Naive thymus-derived CD8-positive, alpha-beta T cell (primary cell): ENCODE measurements around the gene VDAC2. TPM values are rescaled to one million over a fixed set of nuclear protein-coding genes. Genes with fewer than 3 reads are reported as not detected.
A peak's percentile ranks its signal among the peaks of the same experiment; 100 is the strongest.

Experiments
- ATAC-seq, 2 donors: fragments of 150-1000 bp; cut with Tn5 transposase in 1 of 2; sonication (Bioruptor Pico), chemical (Tn5 transposase) in 1 of 2; 1 replicate in 1 of 2; 2 replicates in 1 of 2; pipeline ENCODE4 v1.10.0; 2021; ENCODE audit warnings: mild to moderate bottlenecking in 2 of 2, moderate library complexity in 2 of 2
- POLR2A ChIA-PET: fragments of 350-600 bp; sonication (Branson Sonifier 250); formaldehyde crosslinking; loops from one replicate; lab custom pipeline; 2021; ENCODE audit warnings: antibody characterized with exemption; lab: Charles Lee
- DNase-seq, 10 donors: peaks; one replicate each; pipeline versions ENCODE4 v3.0.0 to v3.0.0-alpha.2; 2020 to 2022
- H3K27ac Mint-ChIP-seq, 10 donors: one replicate each; pipeline ENCODE4 v1.8.0; 2020 to 2022; ENCODE audit warnings: mild to moderate bottlenecking in 10 of 10, mixed read lengths in 10 of 10, moderate library complexity in 4 of 10, inconsistent platforms in 1 of 10
- H3K27me3 Mint-ChIP-seq, 5 donors: one replicate each; pipeline ENCODE4 v1.8.0; 2021 to 2022; ENCODE audit warnings: mixed read lengths in 5 of 5
- H3K36me3 Mint-ChIP-seq, 3 donors: one replicate each; pipeline ENCODE4 v1.8.0; 2020 to 2022; ENCODE audit warnings: mixed read lengths in 3 of 3, mild to moderate bottlenecking in 2 of 3, inconsistent platforms in 1 of 3
- H3K4me1 Mint-ChIP-seq, 4 donors: one replicate each; pipeline ENCODE4 v1.8.0; 2021 to 2022; ENCODE audit warnings: mixed read lengths in 4 of 4
- H3K4me3 Mint-ChIP-seq, 10 donors: one replicate each; pipeline ENCODE4 v1.8.0; 2020 to 2022; ENCODE audit warnings: mild to moderate bottlenecking in 10 of 10, mixed read lengths in 10 of 10, moderate library complexity in 6 of 10, inconsistent platforms in 1 of 10
- H3K9me3 Mint-ChIP-seq, 9 donors: one replicate each; pipeline ENCODE4 v1.8.0; 2020 to 2022; ENCODE audit warnings: mixed read lengths in 9 of 9, mild to moderate bottlenecking in 3 of 9, inconsistent platforms in 1 of 9, moderate library complexity in 1 of 9
- polyA plus RNA-seq, 3 donors: library from polyadenylated mRNA; unstranded; fragments of 300-500 nt; fragmentation: Illumina TruSeq; gene quantifications; one replicate each; pipeline ENCODE4 v1.2.3, GENCODE V29; 2021
- total RNA-seq, 8 experiments: library from RNA in 2 of 8; stranded (reverse) in 2 of 8; gene quantifications; one replicate each; pipeline ENCODE4 v1.2.3 and lab custom pipeline; 2021 to 2026

VDAC2 gene
- 10 to 100 TPM; 86.8 to 93.7 TPM for total RNA-seq
- 100 to 1,000 TPM; 145 to 155 (median 151) TPM for polyA plus RNA-seq
- 63.6 to 144 (median 87.7) reads per million in 6 experiments for total RNA-seq (lab: John Stamatoyannopoulos, UW)

GRCh38 chr10:75210282-75211006, at the start of gene VDAC2:
Gene VDAC2 (plus strand): TSS chr10:75210796. CDS start chr10:75211159, 363 bp downstream.
- peaks cover 11 to 35% (median 27%) of the 10 kb centered on the region in 4 donors for H3K4me1 Mint-ChIP-seq
- POLR2A ChIA-PET = interaction anchor here (0.6 to 5.0 kb wide), 17 partner anchors 12 to 1700 kb away, joined by 3 to 132 read pairs (median 7); partner anchors contain the start of genes ADK, AP3M1, COMTD1 and KAT6B
- DNase-seq = peak; percentile 94 to 100 (median 97)
- H3K27ac Mint-ChIP-seq = peak within 1 kb of the TSS; percentile 99 to 100 (median 100)
- peak within 1 kb of the TSS; percentile 95 to 100 (median 100) for H3K4me3 Mint-ChIP-seq
- H3K27me3 Mint-ChIP-seq = no peaks in the 10 kb centered on the region
- H3K9me3 Mint-ChIP-seq = no peaks in the 10 kb centered on the region
- ATAC-seq = peak; percentile 84 to 85
- H3K36me3 Mint-ChIP-seq = peaks cover 0 to 36% (median 7%) of the 10 kb centered on the region in 3 donors

GRCh38 chr10:75165684-75166622, 44.6 kb upstream of the VDAC2 start:
- peak; percentile 67 to 80 for ATAC-seq
- POLR2A ChIA-PET = interaction anchor here (0.5 to 3.1 kb wide), 3 partner anchors 12 to 54 kb away, joined by 3 to 16 read pairs (median 6); partner anchors contain the start of genes SAMD8 and VDAC2
- peaks cover 0 to 25% (median 14%) of the 10 kb centered on the region in 3 donors for H3K36me3 Mint-ChIP-seq
- peak overlapping the region; percentile 70 to 89 (median 79) for H3K27ac Mint-ChIP-seq
- peak in 2 of 10 donors; percentile 37 to 39 for DNase-seq
- H3K9me3 Mint-ChIP-seq = no peaks in the 10 kb centered on the region
- H3K4me3 Mint-ChIP-seq = peak overlapping the region; percentile 37 to 78 (median 72)
- peaks cover 16 to 63% (median 55%) of the 10 kb centered on the region in 4 donors for H3K4me1 Mint-ChIP-seq
- no peaks in the 10 kb centered on the region for H3K27me3 Mint-ChIP-seq

- peak overlapping the region; percentile 37 to 78 (median 72) for H3K4me3 Mint-ChIP-seq
- POLR2A ChIA-PET = interaction anchor here (0.5 to 3.1 kb wide), 3 partner anchors 13 to 55 kb away, joined by 3 to 16 read pairs (median 6); partner anchors contain the start of genes SAMD8 and VDAC2
- DNase-seq (peak in 1 of 10 donors; percentile 25), ATAC-seq (peak; percentile 45 to 64)
- H3K4me1 Mint-ChIP-seq = peaks cover 13 to 58% (median 54%) of the 10 kb centered on the region in 4 donors
- peaks cover 0 to 25% (median 14%) of the 10 kb centered on the region in 3 donors for H3K36me3 Mint-ChIP-seq
- H3K9me3 Mint-ChIP-seq = no peaks in the 10 kb centered on the region
- H3K27me3 Mint-ChIP-seq = no peaks in the 10 kb centered on the region
- peak overlapping the region; percentile 70 to 89 (median 79) for H3K27ac Mint-ChIP-seq
These were observed 44.0 kb upstream of the VDAC2 start for GRCh38 chr10:75166623-75166972.

- H3K27ac Mint-ChIP-seq = peak overlapping the region; percentile 72 to 93 (median 89)
- H3K27me3 Mint-ChIP-seq = no peaks in the 10 kb centered on the region
- no peaks in the 10 kb centered on the region for H3K9me3 Mint-ChIP-seq
- POLR2A ChIA-PET = interaction anchor here (0.6 to 0.7 kb wide), 2 partner anchors 60 to 73 kb away, joined by 3 to 4 read pairs; no protein-coding TSS in a partner anchor
- no peak for ATAC-seq
- no peak for DNase-seq
- H3K4me3 Mint-ChIP-seq = peak overlapping the region in 5 of 10 donors; percentile 0 to 74 (median 48)
- peaks cover 12 to 55% (median 51%) of the 10 kb centered on the region in 4 donors for H3K4me1 Mint-ChIP-seq
- H3K36me3 Mint-ChIP-seq = peaks cover 0 to 27% (median 14%) of the 10 kb centered on the region in 3 donors
These were observed 42.3 kb upstream of the VDAC2 start for GRCh38 chr10:75168275-75168674.

GRCh38 chr10:75170215-75170614, 40.4 kb upstream of the VDAC2 start:
- H3K4me3 Mint-ChIP-seq = no peak overlapping the region
- DNase-seq (no peak), ATAC-seq (no peak)
- POLR2A ChIA-PET = no interaction called here
- H3K27ac Mint-ChIP-seq = peak overlapping the region in 9 of 10 donors; percentile 17 to 86 (median 67)
- H3K4me1 Mint-ChIP-seq = peaks cover 8 to 45% (median 40%) of the 10 kb centered on the region in 4 donors
- no peaks in the 10 kb centered on the region for H3K27me3 Mint-ChIP-seq
- H3K36me3 Mint-ChIP-seq = peaks cover 0 to 32% (median 18%) of the 10 kb centered on the region in 3 donors
- H3K9me3 Mint-ChIP-seq = no peaks in the 10 kb centered on the region

- POLR2A ChIA-PET = interaction anchor here (0.6 kb wide), 1 partner anchor 989 kb away, joined by 3 read pairs; no protein-coding TSS in a partner anchor
- Mint-ChIP-seq H3K4me1 (peaks cover 3 to 26% (median 13%) of the 10 kb centered on the region in 4 donors), H3K27ac (peak overlapping the region in 4 of 10 donors; percentile 26 to 70 (median 45)), H3K27me3 (no peaks in the 10 kb centered on the region), H3K9me3 (no peaks in the 10 kb centered on the region), H3K4me3 (no peak overlapping the region), H3K36me3 (peaks cover 10 to 48% (median 16%) of the 10 kb centered on the region in 3 donors)
- DNase-seq (no peak), ATAC-seq (no peak)
These were observed 35.5 kb upstream of the VDAC2 start for GRCh38 chr10:75175046-75175445.

GRCh38 chr10:75176046-75176445, 34.5 kb upstream of the VDAC2 start:
- Mint-ChIP-seq H3K36me3 (peaks cover 10 to 49% (median 17%) of the 10 kb centered on the region in 3 donors), H3K9me3 (no peaks in the 10 kb centered on the region), H3K4me1 (peaks cover 3 to 23% (median 11%) of the 10 kb centered on the region in 4 donors), H3K27ac (peak overlapping the region in 2 of 10 donors; percentile 3 to 4), H3K4me3 (no peak overlapping the region), H3K27me3 (no peaks in the 10 kb centered on the region)
- POLR2A ChIA-PET = no interaction called here
- DNase-seq (no peak), ATAC-seq (no peak)

GRCh38 chr10:75176736-75177135, 33.9 kb upstream of the VDAC2 start:
- POLR2A ChIA-PET = no interaction called here
- no peaks in the 10 kb centered on the region for H3K9me3 Mint-ChIP-seq
- peaks cover 10 to 51% (median 17%) of the 10 kb centered on the region in 3 donors for H3K36me3 Mint-ChIP-seq
- DNase-seq (no peak), ATAC-seq (no peak)
- no peak overlapping the region for H3K27ac Mint-ChIP-seq
- no peak overlapping the region for H3K4me3 Mint-ChIP-seq
- no peaks in the 10 kb centered on the region for H3K27me3 Mint-ChIP-seq
- peaks cover 3 to 23% (median 11%) of the 10 kb centered on the region in 4 donors for H3K4me1 Mint-ChIP-seq

- peaks cover 4 to 21% (median 11%) of the 10 kb centered on the region in 4 donors for H3K4me1 Mint-ChIP-seq
These were observed 30.9 kb upstream of the VDAC2 start for GRCh38 chr10:75179657-75180177.

GRCh38 chr10:75180592-75180991, 30.0 kb upstream of the VDAC2 start:
- ATAC-seq = no peak

More at GRCh38 chr10:75179657-75180177, 30.9 kb upstream of the VDAC2 start:
- Mint-ChIP-seq H3K36me3 (peaks cover 10 to 43% (median 17%) of the 10 kb centered on the region in 3 donors), H3K27ac (peak overlapping the region in 1 of 10 donors; percentile 43), H3K27me3 (no peaks in the 10 kb centered on the region), H3K4me3 (no peak overlapping the region), H3K9me3 (no peaks in the 10 kb centered on the region)
- POLR2A ChIA-PET = interaction anchor here (0.7 kb wide), 1 partner anchor 32 kb away, joined by 3 read pairs; no protein-coding TSS in a partner anchor
- ATAC-seq = no peak
- no peak for DNase-seq

GRCh38 chr10:75181073-75181472, 29.5 kb upstream of the VDAC2 start:
- no peak overlapping the region for H3K27ac Mint-ChIP-seq
- no peak overlapping the region for H3K4me3 Mint-ChIP-seq
- POLR2A ChIA-PET = no interaction called here
- DNase-seq (no peak), ATAC-seq (no peak)
- H3K36me3 Mint-ChIP-seq = peaks cover 8 to 35% (median 11%) of the 10 kb centered on the region in 3 donors
- peaks cover 4 to 16% (median 7%) of the 10 kb centered on the region in 4 donors for H3K4me1 Mint-ChIP-seq
- no peaks in the 10 kb centered on the region for H3K9me3 Mint-ChIP-seq
- H3K27me3 Mint-ChIP-seq = no peaks in the 10 kb centered on the region

More at GRCh38 chr10:75180592-75180991, 30.0 kb upstream of the VDAC2 start:
- Mint-ChIP-seq H3K27me3 (no peaks in the 10 kb centered on the region), H3K9me3 (no peaks in the 10 kb centered on the region), H3K36me3 (peaks cover 10 to 38% (median 13%) of the 10 kb centered on the region in 3 donors), H3K4me3 (no peak overlapping the region), H3K4me1 (peaks cover 4 to 16% (median 9%) of the 10 kb centered on the region in 4 donors), H3K27ac (no peak overlapping the region)
- POLR2A ChIA-PET = no interaction called here
- no peak for DNase-seq
